22Rv1 (cell line): Measurements from ENCODE around the gene DNER.

Source experiments
- CTCF ChIP-seq: fragments of 450-650 bp; IDR thresholded peaks from 2 replicates; pipeline ENCODE4 v1.5.1; 2017; ENCODE audit warnings: mild to moderate bottlenecking
- ZFX ChIP-seq: fragments of 450-650 bp; IDR thresholded peaks from 2 replicates; pipeline ENCODE4 v1.6.1; 2017; ENCODE audit warnings: antibody characterized with exemption, borderline replicate concordance

- TF ChIP-seq CTCF, result no peak
- no peak for TF ChIP-seq ZFX
Measured at GRCh38 chr2:229598227-229598626, 116.1 kb downstream of the DNER start.
